Prostate gland (tissue), 2 donors: ENCODE measurements around the gene TMEM258.

Experiments used
- POLR2A ChIP-seq: fragments of 450-650 bp; IDR thresholded peaks from one replicate; pipeline ENCODE4 v1.6.1; 2016; ENCODE audit warnings: antibody characterized with exemption, mild to moderate bottlenecking
- POLR2AphosphoS5 ChIP-seq: sonication (generic); formaldehyde crosslinking; IDR thresholded peaks from one replicate; pipeline ENCODE4 v1.6.1; 2017; ENCODE audit warnings: antibody characterized with exemption
- TF ChIP-seq, protein P1 (sequence below), 4 experiments: fragments of 200-600 bp in 2 of 4; fragments of 450-650 bp in 2 of 4; sonication (generic) in 2 of 4; IDR thresholded peaks; 1 replicate in 3 of 4; 2 replicates in 1 of 4; pipeline ENCODE4 v1.5.1; 2016 to 2019; ENCODE audit warnings: antibody characterized with exemption in 4 of 4, mild to moderate bottlenecking in 2 of 4, moderate library complexity in 2 of 4

DNA sequence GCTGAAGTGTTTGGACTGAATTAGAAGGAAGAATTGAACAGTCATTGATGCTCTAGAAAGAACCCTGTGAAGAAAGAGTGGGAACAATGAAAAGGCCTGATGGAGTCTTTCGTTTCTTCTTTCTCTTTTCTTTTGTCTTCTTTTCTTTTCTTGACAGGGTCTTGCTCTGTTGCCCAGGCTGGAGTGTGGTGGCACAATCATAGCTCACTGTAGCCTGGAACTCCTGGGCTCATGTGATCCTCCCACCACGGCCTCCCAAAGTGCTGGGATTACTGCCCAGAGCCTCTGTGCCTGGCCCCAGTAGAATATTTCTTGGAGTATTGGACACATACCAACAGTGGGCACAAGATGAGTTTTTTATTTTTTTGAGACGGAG is 1.4 kb upstream of the TMEM258 start:
- TF ChIP-seq, protein P1, sequence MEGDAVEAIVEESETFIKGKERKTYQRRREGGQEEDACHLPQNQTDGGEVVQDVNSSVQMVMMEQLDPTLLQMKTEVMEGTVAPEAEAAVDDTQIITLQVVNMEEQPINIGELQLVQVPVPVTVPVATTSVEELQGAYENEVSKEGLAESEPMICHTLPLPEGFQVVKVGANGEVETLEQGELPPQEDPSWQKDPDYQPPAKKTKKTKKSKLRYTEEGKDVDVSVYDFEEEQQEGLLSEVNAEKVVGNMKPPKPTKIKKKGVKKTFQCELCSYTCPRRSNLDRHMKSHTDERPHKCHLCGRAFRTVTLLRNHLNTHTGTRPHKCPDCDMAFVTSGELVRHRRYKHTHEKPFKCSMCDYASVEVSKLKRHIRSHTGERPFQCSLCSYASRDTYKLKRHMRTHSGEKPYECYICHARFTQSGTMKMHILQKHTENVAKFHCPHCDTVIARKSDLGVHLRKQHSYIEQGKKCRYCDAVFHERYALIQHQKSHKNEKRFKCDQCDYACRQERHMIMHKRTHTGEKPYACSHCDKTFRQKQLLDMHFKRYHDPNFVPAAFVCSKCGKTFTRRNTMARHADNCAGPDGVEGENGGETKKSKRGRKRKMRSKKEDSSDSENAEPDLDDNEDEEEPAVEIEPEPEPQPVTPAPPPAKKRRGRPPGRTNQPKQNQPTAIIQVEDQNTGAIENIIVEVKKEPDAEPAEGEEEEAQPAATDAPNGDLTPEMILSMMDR (IDR thresholded peaks at IDR 0.05), result no peak
- TF ChIP-seq POLR2A (no peak), POLR2AphosphoS5 (no peak)
